ENCODE measurements around the gene SLC27A1.

- no peak for TF ChIP-seq CTCF (IDR thresholded peaks at IDR 0.05; ENCODE audit: low read length)
- TF ChIP-seq EZH2phosphoT487 (IDR thresholded peaks at IDR 0.05; ENCODE audit: low read length), result no peak
Measured at GRCh38 chr19:17555480-17555928, 85.2 kb downstream of the SLC27A1 start, which contains the start of gene COLGALT1.

All from MM.1S (cell line).